Activated naive CD4-positive, alpha-beta T cell treated with anti-CD3 and anti-CD28 coated beads, Interleukin-2, amount 10 ng/mL, durations not matched to agents 7 days and 5 days (primary cell): ENCODE results near the gene ADARB2.
"Not testable (repeated sequence)": the region's sequence is repeated elsewhere in the genome, so short reads cannot be mapped to it uniquely, and the experiment has no call there.

ENCODE experiments used
- CTCF ChIA-PET: fragments of 350-600 bp; sonication (Branson Sonifier 250); formaldehyde crosslinking; loops from one replicate; lab custom pipeline; 2021; ENCODE audit warnings: antibody characterized with exemption; lab: Charles Lee
- DNase-seq: peaks from one replicate; pipeline ENCODE4 v3.0.0-alpha.2; 2020
- H3K27ac Mint-ChIP-seq: one replicate; pipeline ENCODE4 v1.8.0; 2021; ENCODE audit warnings: mild to moderate bottlenecking, moderate library complexity, mixed read lengths
- H3K27me3 Mint-ChIP-seq: one replicate; pipeline ENCODE4 v1.8.0; 2021; ENCODE audit warnings: mild to moderate bottlenecking, mixed read lengths
- H3K36me3 Mint-ChIP-seq: one replicate; pipeline ENCODE4 v1.8.0; 2021; ENCODE audit warnings: mixed read lengths
- H3K4me1 Mint-ChIP-seq: one replicate; pipeline ENCODE4 v1.8.0; 2021; ENCODE audit warnings: mixed read lengths
- H3K4me3 Mint-ChIP-seq: one replicate; pipeline ENCODE4 v1.8.0; 2021; ENCODE audit warnings: mild to moderate bottlenecking, moderate library complexity, mixed read lengths
- H3K9me3 Mint-ChIP-seq: one replicate; pipeline ENCODE4 v1.8.0; 2021; ENCODE audit warnings: mixed read lengths

ADARB2 gene

DNA sequence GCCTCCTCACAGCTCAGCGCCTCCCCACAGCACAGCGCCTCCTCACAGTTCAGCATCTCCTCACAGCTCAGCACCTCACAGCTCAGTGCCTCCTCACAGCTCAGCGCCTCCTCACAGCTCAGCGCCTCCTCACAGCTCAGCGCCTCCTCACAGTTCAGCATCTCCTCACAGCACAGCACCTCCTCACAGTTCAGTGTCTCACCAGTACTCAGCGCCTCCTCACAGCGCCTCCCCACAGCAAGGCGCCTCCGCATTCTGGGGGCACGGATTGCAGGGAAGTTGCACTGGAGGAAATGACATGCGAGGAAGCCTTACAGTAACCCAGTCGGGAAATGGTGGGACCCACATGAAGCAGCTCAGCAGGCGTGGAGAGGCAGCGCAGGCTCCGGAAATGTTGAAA, 409.6 kb downstream of the ADARB2 start:
- CTCF ChIA-PET, result no interaction called here
- peaks cover 6% of the 10 kb centered on the region for H3K4me1 Mint-ChIP-seq
- peaks cover 3% of the 10 kb centered on the region for H3K9me3 Mint-ChIP-seq
- H3K4me3 Mint-ChIP-seq, result no peak overlapping the region
- no peak for DNase-seq
- H3K27ac Mint-ChIP-seq, result no peak overlapping the region
- H3K27me3 Mint-ChIP-seq, result peaks cover 15% of the 10 kb centered on the region
- no peaks in the 10 kb centered on the region for H3K36me3 Mint-ChIP-seq

DNA sequence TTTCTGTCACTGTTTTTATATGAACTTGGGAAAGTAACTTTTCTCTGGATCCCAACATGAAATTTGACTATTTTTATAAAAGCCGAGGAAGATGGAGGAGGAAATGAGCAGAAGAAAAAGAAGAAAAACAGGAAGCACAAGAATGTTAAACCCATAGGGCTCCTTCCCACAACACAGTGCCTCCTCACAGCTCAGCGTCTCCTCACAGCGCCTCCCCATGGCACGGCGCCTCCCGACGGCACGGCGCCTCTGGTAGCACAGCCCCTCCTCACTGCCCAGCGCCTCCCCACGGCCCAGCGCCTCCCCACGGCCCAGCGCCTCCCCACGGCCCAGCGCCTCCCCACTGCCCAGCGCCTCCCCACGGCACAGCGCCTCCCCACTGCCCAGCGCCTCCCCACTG, 410.8 kb downstream of the ADARB2 start:
- DNase-seq, CTCF ChIA-PET, H3K4me3 Mint-ChIP-seq, H3K36me3 Mint-ChIP-seq, H3K4me1 Mint-ChIP-seq, H3K27ac Mint-ChIP-seq, H3K9me3 Mint-ChIP-seq: not testable (repeated sequence)
- peaks cover 15% of the 10 kb centered on the region for H3K27me3 Mint-ChIP-seq

DNA sequence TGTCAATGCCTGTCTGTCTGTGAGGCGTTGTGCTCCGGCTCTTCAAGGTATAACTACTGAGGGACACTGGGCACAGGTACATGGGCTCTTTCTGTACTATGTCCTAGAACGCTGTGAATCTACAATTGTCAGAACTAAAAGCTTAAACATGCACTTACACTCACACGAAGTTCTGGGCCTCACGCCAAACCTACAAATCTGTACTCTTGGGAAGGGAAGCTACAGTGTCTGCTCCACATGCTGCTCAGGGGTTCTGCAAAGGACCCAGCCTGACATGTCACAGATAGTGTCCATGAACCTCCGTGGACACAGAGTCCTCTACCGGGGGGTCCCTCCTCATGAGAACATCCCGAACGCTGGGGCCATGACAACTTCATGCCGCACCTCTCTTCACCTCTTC, 412.4 kb downstream of the ADARB2 start:
- Mint-ChIP-seq H3K27ac (no peak overlapping the region), H3K4me1 (peaks cover 6% of the 10 kb centered on the region), H3K27me3 (peaks cover 15% of the 10 kb centered on the region), H3K9me3 (peaks cover 3% of the 10 kb centered on the region), H3K36me3 (no peaks in the 10 kb centered on the region), H3K4me3 (no peak overlapping the region)
- CTCF ChIA-PET, result no interaction called here
- no peak for DNase-seq

DNA sequence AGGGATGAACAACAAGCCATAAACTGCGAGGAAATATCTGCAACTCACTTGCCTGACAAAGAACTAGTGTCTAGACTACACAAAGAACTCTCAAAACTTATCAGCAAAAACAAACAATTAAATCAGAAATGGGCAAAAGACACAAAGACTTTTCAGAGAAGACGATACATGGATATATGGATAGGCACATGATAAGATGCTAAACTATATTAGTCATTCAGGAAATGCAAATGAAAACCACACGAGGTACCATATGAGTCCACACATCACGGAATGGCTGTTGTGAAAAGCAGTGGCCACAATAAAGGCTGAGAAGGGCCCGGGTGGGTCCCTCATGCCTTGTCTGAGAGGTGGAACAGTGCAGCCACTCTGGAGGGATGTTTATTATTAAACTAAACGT, 413.4 kb downstream of the ADARB2 start:
- Mint-ChIP-seq H3K9me3 (peaks cover 3% of the 10 kb centered on the region), H3K27ac (no peak overlapping the region), H3K36me3 (no peaks in the 10 kb centered on the region), H3K4me1 (peaks cover 6% of the 10 kb centered on the region), H3K27me3 (peaks cover 9% of the 10 kb centered on the region), H3K4me3 (no peak overlapping the region)
- no peak for DNase-seq
- CTCF ChIA-PET, result no interaction called here

DNA sequence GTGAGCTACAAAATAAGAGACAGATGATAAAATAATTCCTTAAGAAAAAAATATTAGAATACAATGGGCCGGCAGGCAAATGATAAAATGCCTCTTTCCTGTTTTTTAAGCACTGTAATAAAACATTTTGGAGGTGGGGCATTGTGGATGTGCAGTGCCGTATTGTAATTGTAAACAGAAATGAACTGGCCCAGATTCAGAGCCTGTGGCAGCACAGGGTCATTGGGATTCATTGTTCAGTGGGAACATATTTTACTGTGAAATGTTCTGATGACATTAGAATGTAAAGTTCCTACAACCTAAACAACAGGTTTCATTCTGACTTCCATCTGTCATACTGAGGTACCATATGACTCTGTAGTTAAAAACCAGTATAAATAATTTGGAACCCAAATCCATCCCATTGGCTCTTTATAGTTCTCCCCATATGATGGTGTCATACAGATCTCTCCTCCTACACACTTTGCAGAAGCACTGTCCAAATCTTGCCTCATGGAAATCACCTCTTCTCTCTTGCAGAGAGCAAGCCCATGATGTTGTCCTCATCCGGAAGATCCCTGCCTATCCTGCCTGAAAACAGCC, 416.5 kb downstream of the ADARB2 start:
- peaks cover under 1% of the 10 kb centered on the region for H3K4me1 Mint-ChIP-seq

DNA sequence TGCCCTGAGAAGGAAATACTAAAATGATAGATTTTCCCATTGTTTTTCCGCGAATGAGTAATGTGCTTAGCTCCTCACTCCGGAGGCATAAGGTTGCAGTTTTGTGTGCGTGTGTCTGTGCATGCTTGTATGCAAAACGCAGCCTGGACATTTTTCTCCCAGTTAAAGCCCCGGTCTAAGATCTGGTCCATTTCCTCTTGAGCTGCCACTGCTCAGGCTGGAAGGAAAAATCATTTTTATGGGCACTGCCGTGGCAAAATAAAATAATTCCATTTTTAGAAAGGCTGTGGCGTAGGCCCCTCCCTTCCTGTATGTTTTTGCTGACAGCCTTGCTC, 420.5 kb downstream of the ADARB2 start:
- H3K4me1 Mint-ChIP-seq, result no peaks in the 10 kb centered on the region
- DNase-seq, result no peak
- CTCF ChIA-PET, result no interaction called here
- no peak overlapping the region for H3K27ac Mint-ChIP-seq
- H3K9me3 Mint-ChIP-seq, result no peaks in the 10 kb centered on the region
- peaks cover 19% of the 10 kb centered on the region for H3K27me3 Mint-ChIP-seq
- H3K4me3 Mint-ChIP-seq, result no peak overlapping the region
- no peaks in the 10 kb centered on the region for H3K36me3 Mint-ChIP-seq

More for the DNA sequence above, 416.5 kb downstream of the ADARB2 start:
- Mint-ChIP-seq H3K27ac (no peak overlapping the region), H3K4me3 (no peak overlapping the region), H3K27me3 (peaks cover 9% of the 10 kb centered on the region), H3K36me3 (no peaks in the 10 kb centered on the region), H3K9me3 (no peaks in the 10 kb centered on the region)
- CTCF ChIA-PET, result no interaction called here
- no peak for DNase-seq

DNA sequence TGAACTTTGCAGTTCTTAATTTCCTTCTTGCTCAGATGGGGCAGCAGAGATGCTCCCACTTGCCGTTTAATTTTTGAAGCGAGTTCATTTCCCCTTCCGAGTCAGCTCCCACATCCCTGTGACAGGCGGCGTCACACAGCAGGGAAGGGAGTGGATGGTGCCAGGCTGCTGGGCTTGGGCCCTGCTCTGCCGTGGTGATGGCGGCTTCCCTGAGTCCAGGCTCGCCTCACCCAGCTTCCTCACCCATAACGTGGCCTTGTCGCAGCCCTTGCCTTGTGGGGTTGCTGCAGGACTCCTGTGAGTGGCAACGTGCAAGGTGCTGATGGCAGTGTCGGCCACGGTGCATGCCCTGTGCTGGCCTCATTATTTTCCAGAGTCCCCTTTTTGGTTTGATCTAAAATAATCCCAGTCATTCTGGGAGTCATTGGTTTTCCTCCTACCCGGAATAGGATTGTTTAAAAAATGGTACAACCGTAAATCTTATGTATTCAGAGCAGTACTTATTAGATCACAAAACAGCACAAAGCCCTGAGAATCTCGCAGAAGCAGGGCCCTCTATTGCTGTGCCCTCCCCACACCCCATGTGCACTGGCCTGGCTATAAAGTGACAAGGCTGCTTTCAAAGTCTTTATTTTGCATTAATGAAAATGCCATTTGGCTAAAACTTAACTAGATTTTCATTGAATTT, 421.1 kb downstream of the ADARB2 start:
- H3K9me3 Mint-ChIP-seq, result no peaks in the 10 kb centered on the region
- peaks cover 20% of the 10 kb centered on the region for H3K27me3 Mint-ChIP-seq
- CTCF ChIA-PET, result no interaction called here
- no peak overlapping the region for H3K4me3 Mint-ChIP-seq
- H3K4me1 Mint-ChIP-seq, result no peaks in the 10 kb centered on the region
- H3K27ac Mint-ChIP-seq, result no peak overlapping the region
- no peak for DNase-seq
- H3K36me3 Mint-ChIP-seq, result no peaks in the 10 kb centered on the region

DNA sequence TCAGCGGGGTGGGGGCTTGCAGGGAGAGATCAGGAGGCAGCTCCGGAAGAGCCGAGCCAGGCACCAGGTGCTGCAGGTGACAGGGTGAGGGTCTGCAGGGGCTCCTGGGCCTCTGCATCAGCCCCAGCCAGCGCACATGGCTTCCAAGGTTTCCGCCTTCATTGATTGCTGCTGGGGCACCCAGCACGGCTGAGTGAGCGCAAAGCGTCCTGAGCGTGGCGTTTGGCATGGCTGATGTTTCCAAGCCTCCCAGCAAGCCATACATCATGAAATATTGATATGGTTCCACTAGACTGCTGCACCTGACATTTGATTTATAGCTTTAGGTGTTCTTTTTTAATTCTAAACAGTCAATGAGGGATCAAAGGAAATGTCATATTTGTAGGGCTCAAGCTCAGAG, 422.1 kb downstream of the ADARB2 start:
- Mint-ChIP-seq H3K27ac (no peak overlapping the region), H3K4me1 (no peaks in the 10 kb centered on the region), H3K4me3 (no peak overlapping the region), H3K36me3 (no peaks in the 10 kb centered on the region), H3K9me3 (no peaks in the 10 kb centered on the region), H3K27me3 (peaks cover 24% of the 10 kb centered on the region)
- CTCF ChIA-PET, result no interaction called here
- no peak for DNase-seq

DNA sequence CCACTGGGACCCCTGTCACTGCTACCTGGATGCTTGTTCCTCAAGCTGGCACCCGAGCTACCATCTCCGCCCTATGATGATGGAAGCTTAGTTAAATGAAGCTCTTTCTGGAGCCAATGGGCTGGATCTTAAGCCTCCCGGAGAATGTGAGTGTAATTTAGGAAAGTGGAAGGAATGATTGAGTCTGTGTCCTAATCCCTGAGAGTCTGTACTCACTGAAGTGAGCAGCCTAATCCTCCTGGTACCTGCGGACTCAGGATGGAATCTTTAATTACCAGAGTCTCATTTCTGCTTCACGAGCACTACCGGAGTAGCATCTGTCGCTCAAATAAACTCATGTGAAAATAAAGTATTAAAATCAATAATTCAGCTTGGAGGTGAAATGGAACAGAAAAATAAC, 425.6 kb downstream of the ADARB2 start:
- no peak overlapping the region for H3K4me3 Mint-ChIP-seq
- no peak for DNase-seq
- H3K4me1 Mint-ChIP-seq, result no peaks in the 10 kb centered on the region
- H3K27ac Mint-ChIP-seq, result no peak overlapping the region
- H3K9me3 Mint-ChIP-seq, result no peaks in the 10 kb centered on the region
- peaks cover 20% of the 10 kb centered on the region for H3K27me3 Mint-ChIP-seq
- CTCF ChIA-PET, result interaction anchor here (0.7 kb wide), 1 partner anchor 57 kb away, joined by 3 read pairs; no protein-coding TSS in a partner anchor
- H3K36me3 Mint-ChIP-seq, result no peaks in the 10 kb centered on the region

DNA sequence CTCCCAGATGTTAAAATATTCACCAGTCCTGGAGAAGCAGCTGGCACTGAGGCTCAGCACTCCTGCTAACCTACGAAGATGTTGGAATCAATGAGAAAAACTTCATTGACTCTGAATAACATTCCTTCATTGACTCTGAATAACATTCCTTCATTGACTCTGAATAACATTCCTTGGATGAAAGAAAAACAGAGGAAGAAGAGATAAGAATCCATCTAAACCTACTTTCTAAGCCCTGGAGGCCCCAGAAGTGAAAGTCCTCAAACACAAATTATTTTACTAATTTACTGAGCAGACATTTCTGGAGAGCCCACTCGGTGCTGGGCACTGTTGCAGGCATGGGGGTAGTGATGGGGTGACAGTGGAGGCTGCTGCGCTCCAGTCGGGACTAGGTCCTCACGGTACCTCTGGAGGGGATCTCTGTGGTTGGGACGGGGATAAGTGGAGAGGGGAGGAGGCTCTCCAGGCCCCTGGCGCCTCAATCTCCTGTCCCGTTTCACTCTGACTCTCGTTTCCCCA, 427.0 kb downstream of the ADARB2 start:
- no peaks in the 10 kb centered on the region for H3K4me1 Mint-ChIP-seq
- peaks cover 20% of the 10 kb centered on the region for H3K27me3 Mint-ChIP-seq
- no peak overlapping the region for H3K4me3 Mint-ChIP-seq
- H3K27ac Mint-ChIP-seq, result no peak overlapping the region
- H3K36me3 Mint-ChIP-seq, result no peaks in the 10 kb centered on the region
- no peaks in the 10 kb centered on the region for H3K9me3 Mint-ChIP-seq
- no peak for DNase-seq
- CTCF ChIA-PET, result no interaction called here

DNA sequence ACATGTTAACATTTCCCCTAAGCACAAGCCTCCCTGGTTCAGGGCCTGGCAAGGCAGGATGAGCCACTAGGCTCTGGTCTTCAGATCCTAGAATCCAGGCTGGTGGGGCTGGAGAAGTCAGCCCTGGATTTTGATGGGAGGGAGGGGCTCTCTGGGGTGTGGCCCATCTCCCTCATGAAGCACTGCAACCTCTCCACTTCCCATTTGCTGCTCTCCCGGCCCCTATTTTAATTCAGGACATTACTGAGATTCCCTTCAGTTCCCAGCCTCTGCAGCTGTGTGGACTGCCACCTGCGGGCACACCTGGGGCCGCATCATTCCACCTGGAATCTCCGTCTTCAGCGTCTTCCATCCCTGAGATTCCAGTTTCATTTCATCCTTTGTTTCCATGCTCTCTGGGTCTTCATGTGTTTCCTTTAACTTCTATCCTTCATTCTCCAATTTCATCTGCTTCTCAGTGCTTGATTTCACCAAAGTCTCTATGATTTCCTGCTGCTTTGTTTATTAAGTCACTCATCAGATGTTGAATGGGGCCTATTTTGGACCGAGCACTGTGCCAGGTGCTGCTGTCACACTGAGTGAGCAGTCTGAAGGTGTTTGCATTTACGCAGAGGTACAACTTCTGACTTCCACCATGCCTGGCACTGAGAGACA, 427.6 kb downstream of the ADARB2 start:
- CTCF ChIA-PET, result no interaction called here
- H3K27me3 Mint-ChIP-seq, result peaks cover 16% of the 10 kb centered on the region
- no peaks in the 10 kb centered on the region for H3K4me1 Mint-ChIP-seq
- H3K36me3 Mint-ChIP-seq, result no peaks in the 10 kb centered on the region
- H3K4me3 Mint-ChIP-seq, result no peak overlapping the region
- no peak for DNase-seq
- no peak overlapping the region for H3K27ac Mint-ChIP-seq
- no peaks in the 10 kb centered on the region for H3K9me3 Mint-ChIP-seq

DNA sequence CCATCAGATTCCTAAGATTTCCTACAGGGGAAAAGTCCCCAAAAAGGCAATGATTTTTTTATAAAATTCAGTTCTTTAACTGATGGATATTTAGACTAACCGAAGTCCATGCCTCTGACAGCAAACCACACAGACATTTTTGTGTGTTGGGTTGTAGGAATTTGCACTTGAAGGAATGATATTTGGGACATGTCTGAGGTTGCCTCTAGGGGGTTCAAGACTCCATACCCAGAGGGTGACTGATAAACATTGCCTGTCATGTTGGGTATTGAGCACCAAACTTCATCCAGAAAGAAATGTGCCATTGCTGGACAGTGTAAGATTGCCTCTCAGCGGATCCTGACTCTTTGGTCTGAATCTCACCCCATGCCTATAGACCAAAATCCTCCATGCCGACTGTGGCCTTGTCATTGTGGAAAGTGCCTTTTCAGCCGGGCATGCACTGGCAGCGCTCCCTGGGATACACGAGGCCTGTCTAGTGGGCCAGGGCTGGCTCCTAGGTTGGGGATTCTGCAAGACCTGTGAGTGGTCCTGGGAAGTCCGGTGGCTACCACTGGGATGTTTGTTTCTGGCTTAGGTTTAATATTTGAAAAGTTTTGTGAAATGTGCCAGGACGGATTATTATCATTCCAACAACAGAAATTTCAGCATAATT, 428.2 kb downstream of the ADARB2 start:
- CTCF ChIA-PET, result no interaction called here
- Mint-ChIP-seq H3K27ac (no peak overlapping the region), H3K36me3 (no peaks in the 10 kb centered on the region), H3K4me3 (no peak overlapping the region), H3K27me3 (peaks cover 10% of the 10 kb centered on the region), H3K9me3 (no peaks in the 10 kb centered on the region), H3K4me1 (no peaks in the 10 kb centered on the region)
- no peak for DNase-seq

DNA sequence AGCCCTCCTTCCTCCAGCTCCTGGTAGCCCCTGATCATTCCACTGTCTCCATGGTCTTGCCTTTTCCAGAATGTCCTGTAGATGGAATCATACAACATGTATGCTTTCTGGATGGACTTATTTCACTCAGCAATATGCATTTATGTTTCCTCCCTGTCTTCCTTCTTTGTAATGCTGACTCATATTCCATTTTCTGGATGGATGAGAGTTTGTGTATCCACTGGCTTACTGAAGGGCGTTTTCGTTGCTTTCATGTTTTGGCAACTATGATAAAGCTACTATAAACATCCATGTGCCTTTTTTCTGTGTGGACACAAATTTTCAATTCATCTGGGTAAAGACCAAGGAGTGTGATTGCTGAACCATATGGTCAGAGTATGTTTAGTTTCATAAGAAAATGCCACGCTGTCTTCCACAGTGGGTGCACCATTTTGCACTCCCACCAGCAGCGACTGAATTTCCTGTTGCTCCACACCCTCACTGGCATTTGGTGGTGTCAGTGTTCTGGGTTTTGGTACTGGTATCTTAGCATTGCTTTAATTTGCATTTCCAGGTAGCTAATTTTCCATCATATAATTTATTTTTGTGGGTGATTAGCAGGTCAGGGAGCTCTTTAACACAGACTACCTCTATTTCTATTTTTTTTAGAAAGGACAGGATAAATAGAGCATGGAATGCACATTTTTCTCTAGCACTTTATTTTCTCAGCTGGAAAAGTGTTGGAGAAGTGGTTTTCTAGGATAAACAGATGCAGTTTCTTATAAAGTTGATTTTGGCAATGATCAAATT, 429.0 kb downstream of the ADARB2 start:
- Mint-ChIP-seq H3K4me1 (no peaks in the 10 kb centered on the region), H3K27ac (no peak overlapping the region), H3K27me3 (peaks cover 8% of the 10 kb centered on the region), H3K36me3 (no peaks in the 10 kb centered on the region), H3K4me3 (no peak overlapping the region), H3K9me3 (no peaks in the 10 kb centered on the region)
- CTCF ChIA-PET, result no interaction called here
- no peak for DNase-seq

DNA sequence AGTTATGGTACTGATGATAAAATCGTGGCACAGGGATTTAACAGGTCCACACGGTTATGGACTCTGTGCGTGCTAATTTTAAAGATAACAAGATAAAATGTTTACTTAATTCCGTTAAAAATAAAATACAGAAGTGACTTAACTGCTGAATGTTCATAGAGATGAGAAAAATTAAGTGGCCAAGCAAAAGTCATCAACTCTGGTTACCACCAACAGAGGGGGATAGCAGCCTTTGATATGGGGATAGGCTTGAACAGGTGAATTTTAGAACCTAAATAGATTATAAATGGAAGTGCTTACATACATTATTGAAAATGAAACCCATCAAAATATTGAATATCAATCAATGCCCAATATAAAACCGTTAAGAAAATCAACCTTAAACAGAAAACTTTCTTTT, 436.2 kb downstream of the ADARB2 start:
- Mint-ChIP-seq H3K9me3 (no peaks in the 10 kb centered on the region), H3K36me3 (no peaks in the 10 kb centered on the region), H3K4me3 (no peak overlapping the region), H3K4me1 (no peaks in the 10 kb centered on the region), H3K27me3 (no peaks in the 10 kb centered on the region), H3K27ac (no peak overlapping the region)
- CTCF ChIA-PET, result no interaction called here
- no peak for DNase-seq
